Suprapubic skin (tissue), 4 donors: Measurements from ENCODE around the gene SH3TC1. TPM values are rescaled to one million over a fixed set of nuclear protein-coding genes. Genes with fewer than 3 reads are reported as not detected.

Experiments used
- DNase-seq, 2 donors: peaks; one replicate each; pipeline ENCODE4 v3.0.0-alpha.2; 2019; ENCODE audit warnings: low spot score in 2 of 2
- H3K27ac ChIP-seq: fragments of 200-600 bp; sonication (generic); one replicate; pipeline ENCODE4 v1.5.1; 2019
- H3K27me3 ChIP-seq: fragments of 200-600 bp; sonication (generic); one replicate; pipeline ENCODE4 v1.5.1; 2019
- H3K36me3 ChIP-seq: fragments of 200-600 bp; sonication (generic); one replicate; pipeline ENCODE4 v1.5.1; 2019
- H3K4me1 ChIP-seq: fragments of 200-600 bp; sonication (generic); one replicate; pipeline ENCODE4 v1.5.1; 2019
- H3K4me3 ChIP-seq: fragments of 200-600 bp; sonication (generic); one replicate; pipeline ENCODE4 v1.5.1; 2019; ENCODE audit warnings: mild to moderate bottlenecking
- H3K9me3 ChIP-seq: fragments of 200-600 bp; sonication (generic); one replicate; pipeline ENCODE4 v1.5.1; 2019
- EP300 ChIP-seq: sonication (generic); formaldehyde crosslinking; IDR thresholded peaks from one replicate; pipeline ENCODE4 v1.6.1; 2017; ENCODE audit warnings: antibody characterized with exemption
- POLR2A ChIP-seq, 2 donors: fragments of 450-650 bp; IDR thresholded peaks; one replicate each; pipeline ENCODE4 v1.6.1; 2017; ENCODE audit warnings: antibody characterized with exemption in 2 of 2, mild to moderate bottlenecking in 2 of 2, moderate library complexity in 2 of 2
- POLR2AphosphoS5 ChIP-seq, 3 donors: sonication (generic); formaldehyde crosslinking; IDR thresholded peaks; one replicate each; pipeline ENCODE4 v1.6.1; 2017; ENCODE audit warnings: antibody characterized with exemption in 3 of 3
- WGBS: methylation state at CpG from one replicate; pipeline ENCODE4 v1.1.5; 2018; 5-methylcytosine and 5-hydroxymethylcytosine counted together
- total RNA-seq, 4 donors: library from RNA; depleted of rRNA; stranded (reverse); fragments of >200 nt; gene quantifications; one replicate each; pipeline ENCODE4 v1.1.0, GENCODE V29; 2016
- TF ChIP-seq, protein P1 (sequence below), 2 donors: fragments of 200-600 bp in 1 of 2; fragments of 450-650 bp in 1 of 2; sonication (generic) in 1 of 2; IDR thresholded peaks; one replicate each; pipeline ENCODE4 v1.5.1; 2016 to 2019; ENCODE audit warnings: antibody characterized with exemption in 2 of 2, mild to moderate bottlenecking in 1 of 2, moderate library complexity in 1 of 2

Gene SH3TC1
- total RNA-seq, 4 donors from 2014 or later, result 6.3 to 15.1 (median 9.9) TPM

DNA sequence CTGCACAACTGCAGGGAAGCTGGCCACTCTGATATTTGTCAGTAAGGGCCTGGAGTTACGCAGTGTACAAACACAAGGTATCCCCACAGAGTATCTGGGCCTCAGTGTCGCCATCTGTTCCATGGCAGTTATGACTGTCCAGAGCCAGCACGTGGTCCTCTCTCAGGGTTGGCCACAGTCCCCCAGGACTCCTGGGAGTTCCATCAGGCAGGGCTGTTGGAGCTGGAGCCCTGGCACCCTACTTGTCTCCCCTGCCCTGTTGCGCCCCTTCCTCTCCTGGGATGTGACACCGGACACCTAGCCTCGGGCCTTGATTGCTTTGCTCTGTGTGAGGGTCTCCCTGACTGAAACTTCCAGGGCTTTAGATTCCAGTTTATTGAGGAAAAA is 78.9 kb downstream of the SH3TC1 start:
- 63% methylated on average over 3 of the region's 6 CpGs for WGBS
- H3K27ac ChIP-seq, result no peak overlapping the region

DNA sequence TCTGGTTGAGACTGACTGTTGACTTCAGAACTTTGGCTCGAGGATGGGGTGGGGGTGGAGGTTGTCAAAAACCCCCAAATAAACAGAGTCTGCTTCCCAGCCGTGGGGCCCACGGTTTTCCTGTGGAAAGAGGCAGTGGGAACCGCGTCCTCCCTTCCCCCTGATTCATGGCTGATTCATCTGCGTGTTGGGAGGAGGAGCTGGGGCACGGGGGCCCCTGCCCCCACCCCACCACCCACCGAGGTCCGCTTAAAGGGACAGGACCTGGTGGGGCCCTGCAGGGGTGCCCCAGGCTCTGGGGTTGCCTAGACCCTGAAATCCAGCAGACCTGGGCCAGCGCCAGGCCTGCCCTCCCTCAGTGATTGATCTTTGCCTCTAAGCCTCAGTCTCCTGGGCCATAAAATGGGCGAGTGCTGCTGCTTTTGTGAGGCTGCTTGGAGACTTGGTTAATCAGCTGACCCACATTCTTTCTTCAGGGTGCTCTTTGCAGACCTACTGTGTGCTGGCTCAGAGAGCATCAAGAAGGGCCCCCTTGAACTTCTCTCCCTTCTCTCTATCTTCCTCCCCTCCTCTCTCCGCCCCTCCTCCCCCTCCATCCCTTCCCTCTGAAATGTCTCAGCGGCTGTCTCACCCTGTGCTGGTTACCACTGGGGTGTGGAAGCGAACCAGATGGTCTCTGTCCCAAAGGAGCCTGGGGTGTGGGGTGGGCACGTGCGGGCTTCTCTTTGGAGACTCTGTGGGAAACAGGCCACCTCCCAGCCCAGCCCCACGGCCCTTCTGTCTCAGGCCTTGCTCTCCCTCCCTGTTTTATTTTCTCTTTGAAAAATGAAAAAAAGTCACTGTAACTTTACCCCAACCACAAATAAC is 79.6 kb downstream of the SH3TC1 start:
- Histone ChIP-seq H3K27me3 (no peaks in the 10 kb centered on the region), H3K27ac (peak overlapping the region; percentile 17), H3K9me3 (no peaks in the 10 kb centered on the region), H3K4me1 (peaks cover 46% of the 10 kb centered on the region), H3K36me3 (no peaks in the 10 kb centered on the region), H3K4me3 (no peak overlapping the region)
- TF ChIP-seq POLR2AphosphoS5 (IDR thresholded peaks at IDR 0.05), result no peak
- TF ChIP-seq, protein P1, sequence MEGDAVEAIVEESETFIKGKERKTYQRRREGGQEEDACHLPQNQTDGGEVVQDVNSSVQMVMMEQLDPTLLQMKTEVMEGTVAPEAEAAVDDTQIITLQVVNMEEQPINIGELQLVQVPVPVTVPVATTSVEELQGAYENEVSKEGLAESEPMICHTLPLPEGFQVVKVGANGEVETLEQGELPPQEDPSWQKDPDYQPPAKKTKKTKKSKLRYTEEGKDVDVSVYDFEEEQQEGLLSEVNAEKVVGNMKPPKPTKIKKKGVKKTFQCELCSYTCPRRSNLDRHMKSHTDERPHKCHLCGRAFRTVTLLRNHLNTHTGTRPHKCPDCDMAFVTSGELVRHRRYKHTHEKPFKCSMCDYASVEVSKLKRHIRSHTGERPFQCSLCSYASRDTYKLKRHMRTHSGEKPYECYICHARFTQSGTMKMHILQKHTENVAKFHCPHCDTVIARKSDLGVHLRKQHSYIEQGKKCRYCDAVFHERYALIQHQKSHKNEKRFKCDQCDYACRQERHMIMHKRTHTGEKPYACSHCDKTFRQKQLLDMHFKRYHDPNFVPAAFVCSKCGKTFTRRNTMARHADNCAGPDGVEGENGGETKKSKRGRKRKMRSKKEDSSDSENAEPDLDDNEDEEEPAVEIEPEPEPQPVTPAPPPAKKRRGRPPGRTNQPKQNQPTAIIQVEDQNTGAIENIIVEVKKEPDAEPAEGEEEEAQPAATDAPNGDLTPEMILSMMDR (IDR thresholded peaks at IDR 0.05), result no peak
- no peak for TF ChIP-seq EP300
- TF ChIP-seq POLR2A (IDR thresholded peaks at IDR 0.05), result no peak
- peak in 1 of 2 donors; percentile 78 for DNase-seq
- 30% methylated on average over 17 of the region's 17 CpGs for WGBS

More for the DNA sequence above, 78.9 kb downstream of the SH3TC1 start:
- Histone ChIP-seq H3K9me3 (no peaks in the 10 kb centered on the region), H3K4me1 (peaks cover 50% of the 10 kb centered on the region), H3K36me3 (no peaks in the 10 kb centered on the region), H3K4me3 (no peak overlapping the region), H3K27me3 (no peaks in the 10 kb centered on the region)
- TF ChIP-seq POLR2A (IDR thresholded peaks at IDR 0.05) (no peak), EP300 (no peak), POLR2AphosphoS5 (IDR thresholded peaks at IDR 0.05) (no peak)
- TF ChIP-seq, protein P1 (IDR thresholded peaks at IDR 0.05), result no peak
- peak in 1 of 2 donors; percentile 73 for DNase-seq

DNA sequence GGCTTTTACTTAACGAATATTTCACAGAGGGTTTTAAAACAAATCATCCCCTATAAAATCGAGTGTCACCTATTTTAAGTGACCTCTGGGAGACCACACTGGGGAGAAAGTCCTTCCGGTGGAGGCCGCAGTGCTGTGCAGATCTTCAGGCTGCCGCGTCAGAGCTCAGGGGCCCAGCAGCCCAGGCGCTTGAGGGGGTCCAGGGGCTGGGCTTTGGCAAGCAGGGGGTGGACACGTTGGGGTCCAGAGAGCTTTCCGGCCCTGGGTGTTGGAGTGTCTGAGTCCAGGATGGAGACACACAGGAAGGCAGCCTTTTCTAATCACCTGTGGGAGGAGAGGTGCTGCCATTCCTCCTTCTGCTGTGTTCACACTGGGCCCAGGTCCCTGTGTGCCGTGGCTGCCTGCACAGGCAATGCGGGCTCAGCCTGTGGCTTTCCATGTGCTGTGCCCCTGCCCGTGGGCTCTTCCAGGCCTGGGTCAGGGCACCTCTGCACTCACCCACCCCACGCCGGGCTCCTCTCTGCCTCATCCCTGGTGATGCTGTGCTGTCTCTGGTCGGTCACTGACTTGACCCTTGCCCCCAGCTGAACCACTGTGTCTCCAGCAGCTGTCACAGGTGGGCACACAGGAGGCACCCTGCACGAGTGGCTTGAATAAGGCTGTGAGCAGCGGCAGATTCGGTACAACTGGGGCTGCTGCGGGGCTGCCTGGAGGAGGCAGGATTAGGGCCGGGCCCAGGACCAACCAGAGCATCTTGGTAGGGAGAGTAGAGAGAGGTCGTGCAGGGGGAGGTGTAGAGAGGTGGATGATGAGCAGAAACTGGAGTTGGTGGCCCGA is 80.4 kb downstream of the SH3TC1 start:
- no peaks in the 10 kb centered on the region for H3K27me3 ChIP-seq
- 80% methylated on average over 22 of the region's 22 CpGs for WGBS
- peak in 1 of 2 donors; percentile 58 for DNase-seq
- H3K27ac ChIP-seq, result no peak overlapping the region
- no peaks in the 10 kb centered on the region for H3K36me3 ChIP-seq
- no peak overlapping the region for H3K4me3 ChIP-seq
- peaks cover 41% of the 10 kb centered on the region for H3K4me1 ChIP-seq
- no peak for TF ChIP-seq EP300
- TF ChIP-seq, protein P1 (IDR thresholded peaks at IDR 0.05), result no peak
- TF ChIP-seq POLR2AphosphoS5 (IDR thresholded peaks at IDR 0.05), result no peak
- TF ChIP-seq POLR2A (IDR thresholded peaks at IDR 0.05), result no peak
- no peaks in the 10 kb centered on the region for H3K9me3 ChIP-seq

DNA sequence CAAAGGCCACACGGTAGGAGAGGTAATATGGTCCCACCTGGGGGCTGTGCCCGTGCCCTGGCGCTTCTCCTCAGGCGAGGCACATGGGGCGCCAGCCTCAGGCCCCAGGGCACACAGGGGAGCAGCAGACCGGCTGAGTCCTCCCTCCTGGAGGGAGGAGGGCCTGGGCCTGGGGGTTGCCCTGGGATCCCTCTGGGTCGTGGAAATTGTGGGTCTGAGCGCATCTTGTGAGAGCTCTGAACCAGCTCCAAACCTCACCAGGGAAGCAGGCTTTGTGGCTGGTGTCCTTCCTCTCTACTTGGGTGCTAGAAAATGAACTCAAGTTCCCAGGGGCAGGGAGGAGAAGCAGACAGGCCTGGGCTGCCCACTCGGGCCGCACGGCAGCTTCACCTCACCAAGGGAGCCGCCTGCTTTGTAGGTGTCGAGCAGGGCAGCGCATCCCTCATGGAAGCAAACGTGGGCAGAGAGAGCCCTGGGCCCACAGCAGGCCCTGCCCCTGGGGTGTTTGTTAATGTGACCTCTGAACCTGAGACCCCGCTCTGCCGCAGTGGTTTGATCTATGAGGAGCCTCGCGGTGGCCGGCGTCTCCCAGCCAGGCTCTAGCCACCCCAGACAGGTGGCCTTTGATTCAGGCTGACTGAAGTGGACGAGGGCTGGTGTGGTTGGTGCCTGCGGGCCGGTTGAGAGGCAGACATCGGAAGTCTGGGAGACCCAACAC is 81.2 kb downstream of the SH3TC1 start:
- Histone ChIP-seq H3K4me3 (no peak overlapping the region), H3K36me3 (no peaks in the 10 kb centered on the region), H3K27me3 (no peaks in the 10 kb centered on the region), H3K4me1 (peaks cover 36% of the 10 kb centered on the region), H3K9me3 (no peaks in the 10 kb centered on the region), H3K27ac (no peak overlapping the region)
- TF ChIP-seq POLR2A (IDR thresholded peaks at IDR 0.05) (no peak), EP300 (no peak), POLR2AphosphoS5 (IDR thresholded peaks at IDR 0.05) (no peak)
- peak in 1 of 2 donors; percentile 55 for DNase-seq
- 86% methylated on average over 21 of the region's 25 CpGs for WGBS

DNA sequence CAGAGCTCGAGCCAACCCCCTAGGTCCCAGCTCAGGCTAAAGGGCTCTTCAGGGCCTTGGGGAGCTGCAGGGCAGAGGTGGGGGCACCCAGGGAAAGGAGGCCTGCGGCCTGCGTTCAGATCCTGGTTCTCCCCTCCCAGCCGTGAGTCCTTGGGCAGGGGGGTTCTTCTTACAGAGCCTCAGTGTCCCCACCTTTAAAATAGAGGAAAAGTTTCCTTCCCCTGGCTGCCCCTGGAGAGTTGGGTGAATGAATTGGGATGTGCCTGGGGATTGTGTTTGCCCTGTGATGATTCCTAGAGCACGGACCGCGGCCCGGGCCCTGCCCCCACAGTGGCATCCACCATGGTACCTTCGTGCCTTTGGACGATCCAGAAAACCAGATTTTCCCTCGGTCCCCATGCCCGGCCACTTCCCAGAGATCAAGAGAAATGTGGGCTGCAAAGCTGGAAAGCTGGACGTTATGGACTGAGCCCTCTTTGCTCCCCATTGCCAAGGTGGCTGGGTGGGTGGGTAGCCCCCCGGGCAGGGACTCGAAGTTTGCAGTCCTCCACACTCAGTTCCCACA is 81.9 kb downstream of the SH3TC1 start:
- H3K9me3 ChIP-seq, result no peaks in the 10 kb centered on the region
- WGBS, result 87% methylated on average over 8 of the region's 15 CpGs
- no peaks in the 10 kb centered on the region for H3K27me3 ChIP-seq
- H3K27ac ChIP-seq, result peak overlapping the region; percentile 51
- no peaks in the 10 kb centered on the region for H3K36me3 ChIP-seq
- no peak for TF ChIP-seq POLR2AphosphoS5 (IDR thresholded peaks at IDR 0.05)
- TF ChIP-seq POLR2A (IDR thresholded peaks at IDR 0.05), result no peak
- no peak for TF ChIP-seq EP300
- TF ChIP-seq, protein P1 (IDR thresholded peaks at IDR 0.05), result no peak
- H3K4me3 ChIP-seq, result no peak overlapping the region
- DNase-seq, result peak in 1 of 2 donors; percentile 51
- peaks cover 29% of the 10 kb centered on the region for H3K4me1 ChIP-seq
